ENCODE data around the gene PRKCQ.

The PRKCQ gene

GRCh38 chr10:6493521-6494441, 86.3 kb downstream of the PRKCQ start:
- H4K20me1 ChIP-seq (ENCODE audit: insufficient read depth, low read length): no peaks in the 10 kb centered on the region
- no peak overlapping the region for H2AFZ ChIP-seq (ENCODE audit: low read length)
- H3K9me3 ChIP-seq (ENCODE audit: low read length): no peaks in the 10 kb centered on the region
- TF ChIP-seq, protein P1, sequence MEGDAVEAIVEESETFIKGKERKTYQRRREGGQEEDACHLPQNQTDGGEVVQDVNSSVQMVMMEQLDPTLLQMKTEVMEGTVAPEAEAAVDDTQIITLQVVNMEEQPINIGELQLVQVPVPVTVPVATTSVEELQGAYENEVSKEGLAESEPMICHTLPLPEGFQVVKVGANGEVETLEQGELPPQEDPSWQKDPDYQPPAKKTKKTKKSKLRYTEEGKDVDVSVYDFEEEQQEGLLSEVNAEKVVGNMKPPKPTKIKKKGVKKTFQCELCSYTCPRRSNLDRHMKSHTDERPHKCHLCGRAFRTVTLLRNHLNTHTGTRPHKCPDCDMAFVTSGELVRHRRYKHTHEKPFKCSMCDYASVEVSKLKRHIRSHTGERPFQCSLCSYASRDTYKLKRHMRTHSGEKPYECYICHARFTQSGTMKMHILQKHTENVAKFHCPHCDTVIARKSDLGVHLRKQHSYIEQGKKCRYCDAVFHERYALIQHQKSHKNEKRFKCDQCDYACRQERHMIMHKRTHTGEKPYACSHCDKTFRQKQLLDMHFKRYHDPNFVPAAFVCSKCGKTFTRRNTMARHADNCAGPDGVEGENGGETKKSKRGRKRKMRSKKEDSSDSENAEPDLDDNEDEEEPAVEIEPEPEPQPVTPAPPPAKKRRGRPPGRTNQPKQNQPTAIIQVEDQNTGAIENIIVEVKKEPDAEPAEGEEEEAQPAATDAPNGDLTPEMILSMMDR (IDR thresholded peaks at IDR 0.05; ENCODE audit: low read length): no peak
- no peak for TF ChIP-seq EZH2 (IDR thresholded peaks at IDR 0.05; ENCODE audit: borderline replicate concordance, low read length)
- H3K27me3 ChIP-seq (ENCODE audit: insufficient read depth, low read length): no peaks in the 10 kb centered on the region
- H3K36me3 ChIP-seq (ENCODE audit: insufficient read depth, low read length): no peaks in the 10 kb centered on the region
- H3F3A ChIP-seq (ENCODE audit: insufficient read depth, low read length): no peaks in the 10 kb centered on the region
- no peaks in the 10 kb centered on the region for H3K4me1 ChIP-seq (ENCODE audit: insufficient read depth, low read length, severe bottlenecking)
- H3K9me2 ChIP-seq (ENCODE audit: low read depth, low read length): no peaks in the 10 kb centered on the region
- H3K9ac ChIP-seq (ENCODE audit: low read length): no peak overlapping the region
- no peaks in the 10 kb centered on the region for H3K79me2 ChIP-seq (ENCODE audit: insufficient read depth, low read length)
- H3K27ac ChIP-seq (ENCODE audit: low read depth, low read length, poor library complexity, severe bottlenecking): no peak overlapping the region
- no peak overlapping the region for H3K4me2 ChIP-seq (ENCODE audit: low read length)
- no peak overlapping the region for H3K4me3 ChIP-seq (ENCODE audit: low read depth, low read length, poor library complexity, severe bottlenecking)

- Histone ChIP-seq H3K4me1 (ENCODE audit: insufficient read depth, low read length, severe bottlenecking) (no peaks in the 10 kb centered on the region), H3K4me2 (ENCODE audit: low read length) (no peak overlapping the region), H3K4me3 (ENCODE audit: low read depth, low read length, poor library complexity, severe bottlenecking) (no peak overlapping the region), H3K9me2 (ENCODE audit: low read depth, low read length) (no peaks in the 10 kb centered on the region), H3K9ac (ENCODE audit: low read length) (no peak overlapping the region), H3K36me3 (ENCODE audit: insufficient read depth, low read length) (no peaks in the 10 kb centered on the region), H3K9me3 (ENCODE audit: low read length) (no peaks in the 10 kb centered on the region), H3K27ac (ENCODE audit: low read depth, low read length, poor library complexity, severe bottlenecking) (no peak overlapping the region), H4K20me1 (ENCODE audit: insufficient read depth, low read length) (no peaks in the 10 kb centered on the region), H3F3A (ENCODE audit: insufficient read depth, low read length) (no peaks in the 10 kb centered on the region), H3K79me2 (ENCODE audit: insufficient read depth, low read length) (no peaks in the 10 kb centered on the region), H3K27me3 (ENCODE audit: insufficient read depth, low read length) (no peaks in the 10 kb centered on the region), H2AFZ (ENCODE audit: low read length) (no peak overlapping the region)
- TF ChIP-seq, protein P1 (IDR thresholded peaks at IDR 0.05; ENCODE audit: low read length): no peak
- no peak for TF ChIP-seq EZH2 (IDR thresholded peaks at IDR 0.05; ENCODE audit: borderline replicate concordance, low read length)
Measured at GRCh38 chr10:6492896-6493295, 87.2 kb downstream of the PRKCQ start.

DNA sequence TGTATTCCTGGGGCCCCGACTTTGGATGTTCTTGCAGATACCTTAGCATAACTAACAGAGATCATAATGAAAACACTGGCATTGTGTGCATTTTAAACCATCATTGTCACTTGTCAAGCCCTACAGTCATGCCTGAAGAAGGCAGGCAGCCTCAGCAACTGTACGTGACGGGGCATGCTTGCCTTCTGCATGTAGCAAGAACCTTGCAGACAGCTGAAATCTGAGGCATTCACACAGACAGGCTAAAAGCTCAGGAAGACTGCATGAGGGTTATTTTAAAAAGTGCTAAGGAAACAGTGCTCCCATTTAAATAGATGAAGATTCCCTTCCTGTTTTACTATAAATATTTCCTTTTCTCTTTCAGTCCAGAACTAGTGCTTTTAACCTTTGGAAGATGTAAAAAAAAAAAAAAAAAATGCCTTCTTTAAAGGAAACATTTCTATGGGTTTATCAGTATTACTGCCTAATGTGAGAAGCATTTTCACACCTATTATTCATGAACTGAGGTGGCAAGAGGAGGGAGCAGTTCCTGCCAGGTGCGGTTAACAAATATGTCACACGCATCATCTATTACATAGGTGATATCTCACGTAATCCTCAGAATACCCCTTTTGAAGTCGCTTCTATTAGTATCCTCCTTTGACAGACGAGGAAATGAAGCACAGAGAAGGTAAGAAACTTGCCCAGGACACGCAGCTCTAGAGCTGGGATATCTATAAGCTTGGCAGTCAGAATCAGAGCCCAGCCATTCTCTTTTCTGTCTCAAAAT, 88.1 kb downstream of the PRKCQ start:
- H3K36me3 ChIP-seq (ENCODE audit: insufficient read depth, low read length): no peaks in the 10 kb centered on the region
- H3K9me2 ChIP-seq (ENCODE audit: low read depth, low read length): no peaks in the 10 kb centered on the region
- no peak overlapping the region for H2AFZ ChIP-seq (ENCODE audit: low read length)
- no peaks in the 10 kb centered on the region for H3K79me2 ChIP-seq (ENCODE audit: insufficient read depth, low read length)
- no peak overlapping the region for H3K4me2 ChIP-seq (ENCODE audit: low read length)
- H3K9ac ChIP-seq (ENCODE audit: low read length): no peak overlapping the region
- no peaks in the 10 kb centered on the region for H4K20me1 ChIP-seq (ENCODE audit: insufficient read depth, low read length)
- H3K4me1 ChIP-seq (ENCODE audit: insufficient read depth, low read length, severe bottlenecking): no peaks in the 10 kb centered on the region
- H3K27me3 ChIP-seq (ENCODE audit: insufficient read depth, low read length): no peaks in the 10 kb centered on the region
- H3K4me3 ChIP-seq (ENCODE audit: low read depth, low read length, poor library complexity, severe bottlenecking): no peak overlapping the region
- no peaks in the 10 kb centered on the region for H3F3A ChIP-seq (ENCODE audit: insufficient read depth, low read length)
- H3K9me3 ChIP-seq (ENCODE audit: low read length): no peaks in the 10 kb centered on the region
- H3K27ac ChIP-seq (ENCODE audit: low read depth, low read length, poor library complexity, severe bottlenecking): no peak overlapping the region
- TF ChIP-seq, protein P1 (IDR thresholded peaks at IDR 0.05; ENCODE audit: low read length): no peak
- TF ChIP-seq EZH2 (IDR thresholded peaks at IDR 0.05; ENCODE audit: borderline replicate concordance, low read length): no peak
